ENCODE measurements around the gene GADD45A.

GADD45A gene

GRCh38 chr1:67639361-67639760, 45.6 kb upstream of the GADD45A start (continued):
- TF ChIP-seq ZNF596 (tag by site-specific recombination; IDR thresholded peaks at IDR 0.05) (no peak), ZNF530 (tag by site-specific recombination; IDR thresholded peaks at IDR 0.05; ENCODE audit: low read depth) (no peak), ZXDB (tag by site-specific recombination; IDR thresholded peaks at IDR 0.05) (no peak)

GRCh38 chr1:67642629-67643028, 42.4 kb upstream of the GADD45A start:
- Histone ChIP-seq H3K27ac (ENCODE audit: extremely low read depth, low read depth, low read length) (no peak overlapping the region), H3K36me3 (ENCODE audit: control insufficient read depth in 2 of 2, insufficient read depth in 1 of 2, low read length in 2 of 2) (no peaks in the 10 kb centered on the region), H3K4me3 (ENCODE audit: low read depth, low read length) (no peak overlapping the region), H3K9me3 (ENCODE audit: control insufficient read depth, insufficient read depth, low read depth, low read length) (no peaks in the 10 kb centered on the region), H3K4me1 (ENCODE audit: control insufficient read depth, insufficient read depth, low read length) (peaks cover 8% of the 10 kb centered on the region; the same call in 1 of the 2 replicates)
- ChIA-PET CTCF (interaction anchor here (1.1 kb wide), 1 partner anchor 81 kb away, joined by 5 read pairs; no protein-coding TSS in a partner anchor), POLR2A (no interaction called here)
- 0 out of 2 replicates have a peak, but pooled peaks have one; percentile 30 for TF ChIP-seq EGR2 (tag by site-specific recombination; IDR thresholded peaks at IDR 0.05; ENCODE audit: low read depth)
- TF ChIP-seq HOXA7 (CRISPR knock-in tag; IDR thresholded peaks at IDR 0.05; ENCODE audit: borderline replicate concordance), result no peak

- H3K36me3 ChIP-seq (ENCODE audit: control insufficient read depth in 2 of 2, insufficient read depth in 1 of 2, low read length in 2 of 2), result no peaks in the 10 kb centered on the region
These were observed 40.4 kb upstream of the GADD45A start for GRCh38 chr1:67644566-67644965.

GRCh38 chr1:67645495-67646144, 39.4 kb upstream of the GADD45A start:
- Histone ChIP-seq H3K36me3 (ENCODE audit: control insufficient read depth in 2 of 2, insufficient read depth in 1 of 2, low read length in 2 of 2) (no peaks in the 10 kb centered on the region), H3K4me3 (ENCODE audit: low read depth, low read length) (no peak overlapping the region), H3K9me3 (ENCODE audit: control insufficient read depth, insufficient read depth, low read depth, low read length) (no peaks in the 10 kb centered on the region), H3K27ac (ENCODE audit: extremely low read depth, low read depth, low read length) (no peak overlapping the region), H3K4me1 (ENCODE audit: control insufficient read depth, insufficient read depth, low read length) (peaks cover 8% of the 10 kb centered on the region; the same call in 1 of the 2 replicates)
- ChIA-PET CTCF (interaction anchor here (0.6 to 2.0 kb wide), 3 partner anchors 9 to 85 kb away, joined by 3 to 5 read pairs (median 4); no protein-coding TSS in a partner anchor), POLR2A (interaction anchor here (0.7 to 5.6 kb wide), 3 partner anchors 37 to 55 kb away, joined by 3 to 33 read pairs (median 4); partner anchors contain the start of gene GADD45A)
- no peak for TF ChIP-seq ZNF350 (tag by site-specific recombination; IDR thresholded peaks at IDR 0.05)
- peak; percentile 53; the same call in 1 of the 2 replicates for TF ChIP-seq ZNF664 (tag by site-specific recombination; IDR thresholded peaks at IDR 0.05)

More at GRCh38 chr1:67644566-67644965, 40.4 kb upstream of the GADD45A start:
- Histone ChIP-seq H3K27ac (ENCODE audit: extremely low read depth, low read depth, low read length) (no peak overlapping the region), H3K9me3 (ENCODE audit: control insufficient read depth, insufficient read depth, low read depth, low read length) (no peaks in the 10 kb centered on the region), H3K4me1 (ENCODE audit: control insufficient read depth, insufficient read depth, low read length) (peaks cover 8% of the 10 kb centered on the region; the same call in 1 of the 2 replicates), H3K4me3 (ENCODE audit: low read depth, low read length) (no peak overlapping the region)
- CTCF ChIA-PET, result interaction anchor here (0.7 kb wide), 1 partner anchor 46 kb away, joined by 5 read pairs; no protein-coding TSS in a partner anchor
- TF ChIP-seq SP7 (tag by site-specific recombination; IDR thresholded peaks at IDR 0.05) (no peak), ZBTB17 (tag by site-specific recombination; IDR thresholded peaks at IDR 0.05) (no peak), KLF8 (tag by site-specific recombination; IDR thresholded peaks at IDR 0.05) (no peak), ZSCAN16 (tag by site-specific recombination; IDR thresholded peaks at IDR 0.05) (no peak)
- POLR2A ChIA-PET, result no interaction called here

- POLR2A ChIA-PET, result interaction anchor here (0.6 to 5.6 kb wide), 4 partner anchors 36 to 55 kb away, joined by 3 to 33 read pairs (median 4); partner anchors contain the start of gene GADD45A
- H3K9me3 ChIP-seq (ENCODE audit: control insufficient read depth, insufficient read depth, low read depth, low read length), result no peaks in the 10 kb centered on the region
- CTCF ChIA-PET, result interaction anchor here (0.6 to 2.0 kb wide), 3 partner anchors 8 to 86 kb away, joined by 3 to 5 read pairs (median 4); no protein-coding TSS in a partner anchor
- H3K4me3 ChIP-seq (ENCODE audit: low read depth, low read length), result no peak overlapping the region
- H3K27ac ChIP-seq (ENCODE audit: extremely low read depth, low read depth, low read length), result no peak overlapping the region
- H3K4me1 ChIP-seq (ENCODE audit: control insufficient read depth, insufficient read depth, low read length), result peaks cover 8% of the 10 kb centered on the region; the same call in 1 of the 2 replicates
- H3K36me3 ChIP-seq (ENCODE audit: control insufficient read depth in 2 of 2, insufficient read depth in 1 of 2, low read length in 2 of 2), result no peaks in the 10 kb centered on the region
- TF ChIP-seq ZNF341 (tag by site-specific recombination; IDR thresholded peaks at IDR 0.05; ENCODE audit: low read depth) (peak; percentile 57; the same call in 1 of the 2 replicates), ZNF248 (tag by site-specific recombination; IDR thresholded peaks at IDR 0.05) (no peak), TRIM28 (IDR thresholded peaks at IDR 0.05; ENCODE audit: borderline replicate concordance, low read length) (peak; percentile 96), ZNF776 (tag by site-specific recombination; IDR thresholded peaks at IDR 0.05; ENCODE audit: borderline replicate concordance) (no peak), PRDM2 (tag by site-specific recombination; IDR thresholded peaks at IDR 0.05; ENCODE audit: borderline replicate concordance) (no peak), ZSCAN4 (tag by site-specific recombination; IDR thresholded peaks at IDR 0.05) (no peak)
These were observed 38.6 kb upstream of the GADD45A start for GRCh38 chr1:67646145-67647035.
